ENCODE measurements around the gene DHRS2.
"Not testable (repeated sequence)": the region's sequence is repeated elsewhere in the genome, so short reads cannot be mapped to it uniquely, and the experiment has no call there.

Gene DHRS2, protein sequence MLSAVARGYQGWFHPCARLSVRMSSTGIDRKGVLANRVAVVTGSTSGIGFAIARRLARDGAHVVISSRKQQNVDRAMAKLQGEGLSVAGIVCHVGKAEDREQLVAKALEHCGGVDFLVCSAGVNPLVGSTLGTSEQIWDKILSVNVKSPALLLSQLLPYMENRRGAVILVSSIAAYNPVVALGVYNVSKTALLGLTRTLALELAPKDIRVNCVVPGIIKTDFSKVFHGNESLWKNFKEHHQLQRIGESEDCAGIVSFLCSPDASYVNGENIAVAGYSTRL

DNA sequence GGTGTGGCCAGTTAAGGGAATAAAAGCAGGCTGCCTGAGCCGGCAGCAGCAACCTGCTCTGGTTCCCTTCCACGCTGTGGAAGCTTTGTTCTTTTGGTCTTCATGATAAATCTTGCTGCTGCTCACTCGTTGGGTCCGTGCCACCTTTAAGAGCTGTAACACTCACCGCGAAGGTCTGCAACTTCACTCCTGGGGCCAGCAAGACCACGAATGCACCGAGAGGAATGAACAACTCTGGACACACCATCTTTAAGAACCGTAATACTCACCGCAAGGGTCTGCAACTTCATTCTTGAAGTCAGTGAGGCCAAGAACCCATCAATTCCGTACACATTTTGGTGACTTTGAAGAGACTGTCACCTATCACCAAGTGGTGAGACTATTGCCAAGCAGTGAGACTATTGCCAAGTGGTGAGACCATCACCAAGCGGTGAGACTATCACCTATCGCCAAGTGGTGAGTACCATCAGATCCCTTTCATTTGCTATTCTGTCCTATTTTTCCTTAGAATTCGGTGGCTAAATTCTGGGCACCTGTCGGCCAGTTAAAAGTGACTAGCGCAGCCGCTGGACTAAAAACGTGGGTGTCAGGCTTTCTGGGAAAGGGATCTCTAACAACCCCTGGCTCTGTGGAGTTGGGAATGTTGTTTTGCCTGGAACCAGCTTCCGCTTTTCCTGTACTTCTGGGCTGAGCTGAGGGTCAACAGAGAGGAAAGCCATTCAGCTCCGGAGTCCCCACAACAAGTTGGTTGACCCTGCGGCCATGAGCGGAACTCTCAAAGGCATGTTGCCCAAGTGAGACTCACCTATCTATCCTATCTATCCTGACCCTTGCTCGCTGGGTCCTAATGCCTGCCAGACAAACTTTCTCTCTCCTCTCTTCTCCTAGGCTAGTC is at the start of gene DHRS2:
Gene DHRS2, plus strand, starts transcription at position 48 of the 895 bp plus-strand sequence. CDS start 2,501 bp downstream, outside the sequence.
- DNase-seq (ENCODE audit: low read depth in 2 of 2): no peak

DNA sequence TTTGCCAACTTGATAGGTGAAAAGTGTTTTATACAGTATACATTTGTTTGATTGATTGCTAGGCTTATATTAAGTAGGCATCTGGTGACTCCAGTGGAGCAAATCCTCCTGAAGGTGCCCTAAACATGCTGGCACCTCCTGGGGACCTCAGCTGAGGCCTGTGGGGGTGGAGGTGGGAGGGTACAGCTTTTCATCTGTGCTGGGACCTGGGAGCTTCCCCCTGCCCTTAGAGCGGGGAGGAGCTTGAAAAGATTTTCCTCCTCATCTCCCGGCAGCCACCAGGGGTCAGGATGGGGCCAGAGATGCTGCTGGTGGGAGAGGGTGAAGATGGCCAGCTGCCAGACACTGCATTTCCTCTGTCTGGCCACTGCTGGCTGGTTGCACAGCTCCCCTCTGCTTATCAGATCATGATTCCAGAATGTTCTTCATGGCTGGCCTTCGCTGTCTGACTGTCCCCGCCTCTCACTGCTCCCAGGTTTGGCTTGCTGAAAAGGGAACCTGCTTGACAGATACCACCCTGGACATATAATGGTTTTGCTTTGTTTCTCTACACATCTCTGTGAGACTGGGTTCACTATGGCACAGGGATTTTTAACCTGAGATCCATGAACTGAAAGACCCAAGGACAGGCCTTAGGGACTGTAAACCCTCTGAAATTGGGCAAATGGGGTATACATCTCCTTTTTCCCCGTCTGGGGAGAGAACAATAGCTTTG is 47.1 kb upstream of the DHRS2 start:
- DNase-seq (ENCODE audit: low read depth in 2 of 2): peak; percentile 64 to 72

DNA sequence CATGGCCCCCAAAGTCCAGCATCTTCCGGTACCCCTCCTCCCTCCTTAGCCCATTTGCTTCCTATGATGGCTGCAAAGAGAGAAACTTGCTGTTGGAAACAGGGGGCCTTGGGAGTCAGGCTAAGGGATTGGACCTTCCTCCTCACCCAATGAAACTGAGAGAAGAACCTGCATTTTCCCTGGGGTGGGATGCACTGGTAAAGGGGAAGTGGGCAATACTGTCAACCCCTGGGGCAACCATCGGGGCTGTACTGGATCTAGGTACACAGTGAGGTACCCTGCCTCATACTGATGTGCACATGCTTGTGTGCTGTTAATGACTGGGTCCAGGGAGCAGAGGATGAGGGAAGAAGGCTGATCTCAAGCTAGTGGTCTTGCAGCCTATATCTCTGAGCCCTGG is 46.6 kb upstream of the DHRS2 start:
- DNase-seq (ENCODE audit: low read depth in 2 of 2): no peak

DNA sequence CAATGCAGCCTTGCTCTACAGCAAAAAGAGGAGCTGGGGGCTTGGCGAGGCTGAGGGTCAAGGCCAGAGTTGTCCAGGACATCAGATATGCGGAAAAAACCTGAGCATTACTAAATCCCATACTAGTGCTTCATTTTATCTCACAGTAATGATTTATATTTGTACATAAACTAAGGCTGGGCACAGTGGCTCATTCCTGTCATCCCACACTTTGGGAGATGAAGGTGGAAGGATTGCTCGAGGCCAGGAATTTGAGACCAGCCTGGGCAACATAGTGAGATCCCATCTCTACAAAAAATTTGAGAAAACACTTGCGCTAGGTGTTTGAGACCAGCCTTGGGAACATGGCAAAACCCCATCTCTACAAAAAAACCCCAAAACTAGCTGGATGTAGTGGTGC is 46.0 kb upstream of the DHRS2 start:
- no peak for DNase-seq (ENCODE audit: low read depth in 2 of 2)

DNA sequence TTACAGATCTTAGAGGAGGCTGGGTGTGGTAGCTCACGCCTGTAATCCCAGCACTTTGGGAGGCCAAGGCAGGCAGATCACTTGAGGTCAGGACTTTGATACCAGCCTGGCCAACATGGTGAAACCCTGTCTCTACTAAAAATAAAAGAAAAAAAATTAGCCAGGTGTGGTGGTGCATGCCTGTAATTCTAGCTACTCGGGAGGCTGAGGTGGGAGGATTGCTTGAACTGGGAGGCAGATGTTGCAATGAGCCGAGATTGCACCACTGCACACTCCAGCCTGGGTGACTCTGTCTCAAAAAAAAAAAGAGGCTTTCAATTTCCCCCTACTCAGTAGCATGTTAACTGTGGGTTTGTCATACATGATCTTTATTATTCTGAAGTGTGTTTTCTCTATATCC is 42.0 kb upstream of the DHRS2 start:
- not testable (repeated sequence) for DNase-seq (ENCODE audit: low read depth in 2 of 2)

DNA sequence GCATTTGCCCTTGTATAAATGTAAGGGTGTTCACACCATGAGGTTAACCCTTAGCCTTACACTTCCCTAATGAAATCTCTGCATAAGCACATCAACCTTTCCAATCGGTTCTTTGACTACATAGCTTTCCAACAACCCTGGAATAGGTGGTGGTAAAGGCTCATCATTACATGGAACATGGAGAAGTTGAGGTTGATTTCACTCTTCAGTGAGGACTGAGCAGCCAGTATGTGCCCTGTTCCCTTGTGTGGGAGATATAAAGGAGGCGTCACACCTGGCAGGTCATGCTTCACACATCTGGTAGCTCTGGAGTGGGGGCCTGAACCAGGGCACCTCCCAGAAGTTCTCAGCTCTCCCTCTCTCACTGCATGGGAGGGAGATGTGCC is 35.8 kb upstream of the DHRS2 start:
- no peak for DNase-seq (ENCODE audit: low read depth in 2 of 2)

DNA sequence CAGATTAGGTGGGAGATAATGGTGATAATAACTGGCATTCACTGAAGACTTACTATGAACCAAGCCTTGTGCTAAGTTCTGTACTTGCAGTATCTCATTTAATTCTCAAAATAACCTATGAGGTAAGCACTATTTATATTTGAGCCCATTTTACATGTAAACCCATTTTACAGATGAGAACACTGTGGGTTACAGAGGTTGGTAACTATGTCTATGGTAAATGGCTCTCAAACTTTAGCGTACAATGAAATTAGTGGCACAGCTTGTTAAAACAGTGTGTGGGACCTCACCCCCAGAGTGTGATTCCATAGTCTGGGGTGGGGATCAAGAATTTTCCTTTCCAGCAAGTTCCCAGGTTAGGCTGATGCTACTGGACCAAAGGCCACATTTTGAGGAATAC is 35.4 kb upstream of the DHRS2 start:
- no peak for DNase-seq (ENCODE audit: low read depth in 2 of 2)

DNA sequence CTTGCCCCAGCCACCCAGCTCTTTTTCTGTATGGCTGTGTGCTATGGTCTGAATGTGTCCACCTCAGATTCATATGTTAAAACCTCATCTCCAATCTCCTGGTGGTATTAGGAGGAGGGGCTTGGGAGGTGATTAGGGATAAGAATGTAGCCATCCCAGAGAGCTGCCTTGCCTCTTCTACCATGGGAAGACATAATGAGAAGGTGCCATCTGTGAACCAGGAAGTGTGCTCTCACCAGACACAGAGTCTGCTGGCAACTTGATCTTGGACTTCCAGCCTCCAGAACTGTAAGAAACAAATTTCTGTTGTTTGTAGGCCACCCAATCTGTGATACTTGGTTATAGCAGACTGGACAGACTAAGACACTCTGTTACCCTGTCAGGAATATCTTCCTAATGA is 34.7 kb upstream of the DHRS2 start:
- no peak for DNase-seq (ENCODE audit: low read depth in 2 of 2)

DNA sequence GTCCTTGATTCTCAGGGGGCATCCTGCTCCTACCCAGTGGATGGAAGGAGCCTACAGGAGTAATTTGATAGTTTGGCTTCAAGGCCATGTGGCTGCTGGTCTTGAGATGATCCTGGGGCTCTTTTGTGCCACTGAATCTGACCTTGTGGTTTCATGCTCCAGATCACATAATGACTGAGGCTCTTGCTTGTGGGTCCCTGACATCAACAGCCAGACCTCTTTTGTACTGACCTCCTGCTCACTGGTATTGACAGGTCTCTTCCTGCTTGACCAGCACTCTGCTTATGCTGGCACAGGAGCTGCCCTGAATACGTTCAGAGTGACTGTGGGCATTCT is 34.4 kb upstream of the DHRS2 start:
- DNase-seq (ENCODE audit: low read depth in 2 of 2): no peak

DNA sequence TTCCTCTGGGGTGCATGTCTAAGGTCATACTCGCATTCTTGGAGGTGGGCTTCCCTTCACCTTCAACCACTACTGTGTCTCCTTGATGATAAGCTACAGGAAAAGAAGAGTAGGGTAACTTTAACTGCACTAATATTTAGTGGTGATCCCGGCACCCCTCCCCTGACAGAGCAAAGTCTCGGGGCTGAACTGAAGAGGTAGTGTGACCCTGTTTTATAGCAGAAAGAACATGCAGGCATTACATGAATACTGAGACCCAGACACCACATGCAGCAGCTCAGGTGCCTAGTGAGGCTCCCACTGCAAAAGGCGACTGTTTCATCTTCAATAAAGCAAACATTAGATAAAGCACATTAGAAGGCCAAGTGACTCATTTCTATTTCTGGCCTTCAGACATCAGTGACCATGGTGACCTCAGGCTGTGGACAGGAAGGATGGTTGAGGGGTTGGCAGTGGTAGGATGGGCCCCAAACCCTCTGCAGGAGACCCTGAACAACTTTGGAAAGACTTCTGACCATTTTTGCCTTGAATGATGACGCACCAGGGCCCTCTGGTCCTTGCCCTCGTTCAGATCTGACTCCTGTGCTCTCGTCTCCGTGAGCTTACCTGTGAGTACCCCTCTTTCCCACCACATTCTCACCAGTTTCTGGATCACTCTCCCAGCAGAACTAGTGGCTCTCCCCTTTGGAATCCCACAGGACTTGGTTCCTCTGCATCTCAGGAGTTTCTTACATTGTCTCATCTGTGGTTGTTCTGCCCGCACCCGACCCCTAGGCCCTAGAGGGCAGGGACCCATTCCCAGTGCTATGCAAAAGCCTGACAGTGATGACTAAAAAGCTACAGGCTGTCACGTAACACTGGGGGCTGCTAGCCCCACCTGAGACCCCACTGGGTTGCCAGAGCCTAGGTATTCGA is 33.7 kb upstream of the DHRS2 start:
- no peak for DNase-seq (ENCODE audit: low read depth in 2 of 2)

DNA sequence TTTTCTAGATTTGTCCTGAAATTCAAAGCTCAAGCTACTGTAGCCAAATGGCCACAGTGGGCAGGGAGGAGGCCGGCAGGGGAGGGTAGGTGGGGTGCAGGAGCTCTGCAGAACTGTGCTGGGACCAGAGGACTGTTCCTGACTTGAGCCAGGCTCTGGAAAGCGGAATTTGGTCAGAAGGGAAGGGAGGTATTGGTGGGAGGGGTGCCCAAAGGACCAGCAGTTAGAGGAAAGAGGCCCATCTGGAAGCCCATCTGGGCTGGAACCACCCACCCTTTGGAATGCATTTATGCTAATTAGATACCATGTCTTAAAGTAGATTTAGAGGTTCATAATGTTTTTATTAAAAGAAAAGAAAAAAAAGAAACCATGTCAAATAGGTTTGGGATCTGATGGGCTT is 33.1 kb upstream of the DHRS2 start:
- no peak for DNase-seq (ENCODE audit: low read depth in 2 of 2)

DNA sequence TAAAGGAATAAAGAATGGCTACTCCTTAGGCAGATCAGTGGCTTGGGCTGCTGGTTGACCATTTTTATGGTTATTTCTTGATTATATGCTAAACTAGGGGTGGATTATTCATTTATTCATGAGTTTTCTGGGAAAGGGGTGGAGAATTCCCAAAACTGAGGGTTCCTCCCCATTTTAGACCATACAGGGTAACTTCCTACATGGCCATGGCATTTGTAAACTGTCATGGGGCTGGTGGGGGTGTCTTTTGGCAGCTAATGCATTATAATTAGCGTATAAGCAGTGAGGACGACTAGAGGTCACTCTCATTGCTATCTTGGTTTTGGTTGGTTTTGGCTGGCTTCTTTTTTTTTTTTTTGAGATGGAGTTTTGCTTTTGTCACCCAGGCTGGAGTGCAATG is 32.0 kb upstream of the DHRS2 start:
- DNase-seq (ENCODE audit: low read depth in 2 of 2): no peak

DNA sequence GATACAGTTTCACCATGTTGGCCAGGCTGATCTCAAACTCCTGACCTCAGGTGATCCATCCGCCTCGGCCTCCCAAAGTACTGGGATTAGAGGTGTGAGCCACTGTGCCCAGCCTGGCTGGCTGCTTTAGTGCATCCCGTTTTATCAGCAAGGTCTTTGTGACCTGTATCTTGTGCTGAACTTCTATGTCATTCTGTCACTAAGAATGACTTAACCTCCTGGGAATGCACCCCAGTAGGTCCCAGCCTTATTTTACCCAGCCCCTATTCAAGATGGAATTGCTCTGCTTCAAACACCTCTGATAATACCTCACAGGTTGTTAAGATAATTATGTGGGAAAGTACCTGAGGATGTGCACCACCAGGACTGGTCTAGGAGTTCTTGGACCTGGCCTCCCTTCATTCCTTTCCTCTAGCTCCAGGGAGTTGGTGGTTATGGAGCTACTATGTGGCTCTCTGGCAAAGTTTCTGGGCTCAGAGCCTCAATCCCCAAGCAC is 31.4 kb upstream of the DHRS2 start:
- DNase-seq (ENCODE audit: low read depth in 2 of 2): no peak

DNA sequence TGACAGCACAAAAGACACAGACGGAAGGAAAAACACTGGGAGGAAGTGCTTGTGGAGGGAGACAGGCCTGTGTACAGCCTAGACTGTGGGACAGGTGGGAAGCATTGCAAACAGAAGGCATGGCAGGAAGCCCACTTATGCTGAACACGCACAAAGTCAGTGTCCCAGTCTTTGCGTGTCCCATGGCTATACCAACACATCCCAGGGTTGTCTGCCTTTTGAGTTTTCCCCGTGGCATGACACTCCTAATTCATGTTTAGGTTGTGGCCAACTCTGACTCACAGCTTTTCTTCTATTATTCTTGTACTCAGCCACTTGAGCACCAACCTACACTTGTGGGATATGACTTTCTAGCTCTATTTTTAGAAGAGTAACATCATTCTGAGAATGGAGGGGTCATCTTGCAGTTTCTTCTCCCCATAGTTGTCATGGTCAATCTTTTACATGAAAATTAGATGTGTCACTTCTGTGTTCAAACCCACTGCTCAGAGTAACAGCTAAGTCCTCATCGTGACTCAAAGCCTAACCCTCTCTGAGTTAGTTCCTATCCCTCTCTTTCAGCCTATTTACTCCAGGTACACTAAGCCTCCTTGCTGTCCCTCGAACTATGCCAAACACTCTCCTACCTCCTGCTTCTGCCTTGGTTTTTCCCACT is 30.1 kb upstream of the DHRS2 start:
- DNase-seq (ENCODE audit: low read depth in 2 of 2): peak in 1 of 2 donors; percentile 15

DNA sequence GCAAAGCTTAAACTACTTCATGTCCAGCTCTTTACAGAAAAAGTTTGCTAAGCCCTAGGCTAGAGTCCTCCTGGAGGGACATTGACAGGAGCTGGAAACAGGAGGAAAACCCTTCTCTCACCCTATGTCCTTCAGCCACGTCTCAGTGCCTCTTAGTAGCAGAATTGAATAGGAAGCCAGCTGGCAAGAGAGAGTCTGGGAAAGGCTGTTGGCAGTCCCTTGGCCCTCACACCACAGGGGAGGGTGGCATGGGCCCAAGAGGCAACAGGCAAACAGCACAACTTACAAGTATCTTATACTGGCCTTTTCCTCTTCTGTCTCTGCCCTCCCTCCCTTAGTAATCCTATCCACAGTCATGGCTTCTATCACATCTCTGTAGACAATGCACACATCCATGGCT is 27.7 kb upstream of the DHRS2 start:
- no peak for DNase-seq (ENCODE audit: low read depth in 2 of 2)

DNA sequence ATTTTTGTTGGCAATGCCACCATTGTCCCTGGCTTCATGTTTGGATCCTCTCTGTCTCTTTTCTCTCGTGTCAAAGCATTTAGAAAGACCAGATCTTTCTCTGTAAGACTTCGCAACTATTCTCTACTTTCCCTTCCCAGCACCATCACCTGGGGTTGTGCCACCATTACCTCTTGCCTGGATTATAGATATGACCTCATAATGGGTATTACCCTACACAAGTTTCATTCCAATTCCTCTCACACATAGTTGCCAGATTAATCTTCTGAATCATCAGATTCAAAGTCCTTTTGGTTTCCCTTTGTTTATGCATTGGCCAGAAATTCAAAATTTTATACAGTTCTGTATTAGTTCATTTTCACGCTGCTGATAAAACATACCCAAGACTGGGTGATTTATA is 27.2 kb upstream of the DHRS2 start:
- DNase-seq (ENCODE audit: low read depth in 2 of 2): no peak

DNA sequence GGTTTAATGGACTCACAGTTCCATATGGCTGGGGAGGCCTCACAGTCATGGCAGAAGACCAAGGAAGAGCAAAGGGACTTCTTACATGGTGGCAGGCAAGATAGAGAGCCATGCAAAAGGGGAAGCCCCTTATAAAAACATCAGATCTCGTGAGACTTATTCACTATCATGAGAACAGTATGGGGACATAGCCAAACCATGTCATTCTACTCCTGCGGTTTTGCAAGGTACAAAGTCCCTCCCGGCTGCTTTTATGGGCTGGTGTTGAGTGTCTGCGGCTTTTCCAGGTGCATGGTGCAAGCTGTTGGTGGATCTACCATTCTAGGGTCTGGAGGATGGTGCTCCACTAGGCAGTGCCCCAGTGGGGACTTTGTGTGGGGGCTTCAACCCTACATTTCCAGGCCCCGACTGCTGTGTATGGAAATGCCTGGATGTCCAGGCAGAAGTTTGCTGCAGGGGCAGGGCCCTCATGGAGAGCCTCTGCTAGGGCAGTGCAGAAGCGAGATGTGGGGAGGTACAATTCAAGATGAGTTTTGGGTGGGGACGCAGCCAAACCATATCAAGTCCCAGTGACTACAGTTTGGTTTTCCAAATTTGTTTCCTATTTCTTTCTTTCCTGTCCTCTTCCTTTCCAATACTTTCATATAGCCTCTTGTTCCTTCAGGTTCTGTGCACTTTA is 26.6 kb upstream of the DHRS2 start:
- DNase-seq (ENCODE audit: low read depth in 2 of 2): not testable (repeated sequence)

DNA sequence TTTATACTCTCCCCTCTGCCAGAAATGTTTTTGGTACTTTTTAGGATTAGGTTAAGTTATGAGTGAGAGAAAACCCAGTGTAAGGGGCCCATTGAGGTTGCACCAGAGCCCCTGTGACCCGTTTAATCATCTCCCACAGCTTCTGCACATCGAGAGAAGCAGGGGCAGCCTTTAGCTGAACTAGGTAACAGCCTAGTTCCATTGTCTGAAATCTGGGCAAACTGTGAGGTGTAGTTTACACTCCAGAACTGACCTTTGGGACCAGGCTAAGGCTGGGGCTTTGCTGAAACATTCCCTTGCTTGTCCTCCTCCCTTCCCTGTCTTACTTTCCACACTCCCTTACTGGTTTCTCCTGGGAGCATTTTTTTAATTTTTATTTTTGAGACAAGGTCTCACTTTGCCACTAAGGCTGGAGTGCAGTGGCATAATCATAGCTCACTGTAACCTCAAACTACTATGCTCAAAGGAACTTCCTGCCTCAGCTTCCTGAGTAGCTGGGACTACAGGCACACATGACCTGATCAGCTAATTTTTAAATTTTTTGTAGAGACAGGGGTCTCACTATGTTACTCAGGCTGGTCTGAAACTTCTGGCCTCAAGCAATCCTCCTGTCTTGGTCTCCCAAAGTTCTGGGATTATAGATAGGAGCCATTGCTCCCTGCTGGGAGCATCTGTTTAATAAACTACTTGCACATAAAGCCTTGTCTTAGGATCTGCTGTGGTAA is 25.9 kb upstream of the DHRS2 start:
- no peak for DNase-seq (ENCODE audit: low read depth in 2 of 2)

DNA sequence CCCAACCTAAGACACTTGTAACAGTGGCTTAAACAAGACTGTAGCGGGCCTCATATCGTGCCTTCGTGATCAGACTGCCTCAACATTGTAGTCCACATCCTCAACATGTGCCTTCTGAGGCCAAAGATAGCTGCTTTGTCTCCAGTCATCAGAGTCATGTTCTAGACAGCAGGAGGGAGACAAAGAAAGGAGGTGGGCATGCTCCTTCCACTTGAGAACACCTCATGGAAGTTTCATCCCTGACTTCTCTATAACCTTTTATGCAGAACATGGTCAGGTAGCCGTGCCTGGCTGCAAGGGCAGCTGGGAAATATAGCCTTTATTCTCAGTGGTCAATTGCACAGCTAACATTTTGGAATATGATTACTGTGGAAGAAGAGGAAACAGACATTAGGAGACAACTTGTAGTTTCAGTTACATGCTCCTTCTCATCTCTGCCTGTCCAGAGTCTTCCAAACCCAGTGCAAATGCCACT is 25.3 kb upstream of the DHRS2 start:
- no peak for DNase-seq (ENCODE audit: low read depth in 2 of 2)

DNA sequence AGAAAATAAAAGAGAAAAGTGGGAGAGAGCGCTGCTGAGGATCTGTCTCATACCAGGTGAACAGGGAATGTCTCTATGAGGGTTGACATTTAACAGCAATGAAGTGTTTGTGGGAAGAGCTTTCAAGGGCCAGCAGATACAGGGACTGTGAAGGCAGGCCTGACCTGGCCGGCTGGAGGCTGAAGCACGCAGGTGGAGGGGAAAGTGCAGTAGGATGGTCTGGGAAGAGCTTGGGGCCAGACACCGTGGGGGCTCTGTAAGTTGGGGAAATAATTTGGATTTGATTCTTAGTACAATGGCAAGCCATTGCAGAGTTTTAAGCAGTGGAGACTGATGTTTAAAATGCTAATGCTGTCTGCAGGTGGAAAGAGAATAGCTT is 23.8 kb upstream of the DHRS2 start:
- DNase-seq (ENCODE audit: low read depth in 2 of 2): no peak
